HCT116 (cell line): Measurements from ENCODE around the gene ADGRD1.

ENCODE experiments used
- CTCF ChIP-seq, 3 experiments: fragments of 200-600 bp in 1 of 3; sonication (generic) in 1 of 3; IDR thresholded peaks in 2 of 3; conservative IDR thresholded peaks in 1 of 3; 2 replicates each; pipeline ENCODE4 v1.5.1; 2012 to 2017; ENCODE audit warnings: low read depth in 2 of 3, low read length in 2 of 3, antibody characterized with exemption in 1 of 3, borderline replicate concordance in 1 of 3, control low read depth in 1 of 3, mild to moderate bottlenecking in 1 of 3, mixed read lengths in 1 of 3, mixed run types in 1 of 3, moderate library complexity in 1 of 3; ENCODE audit not compliant: insufficient read depth in 1 of 3
- EZH2 ChIP-seq: fragments of 200-600 bp; sonication (generic); IDR thresholded peaks from 2 replicates; pipeline ENCODE4 v1.6.1; 2017; ENCODE audit warnings: antibody characterized with exemption, mixed run types
- POLR2A ChIP-seq: IDR thresholded peaks from 2 replicates; pipeline ENCODE4 v1.7.0; 2011; ENCODE audit warnings: borderline replicate concordance; ENCODE audit not compliant: insufficient read depth, insufficient read length; ENCODE audit errors: extremely low read depth
- SIN3A ChIP-seq: IDR thresholded peaks from 2 replicates; pipeline ENCODE4 v1.6.1; 2012; ENCODE audit warnings: low read depth
- ZFX ChIP-seq: fragments of 450-650 bp; IDR thresholded peaks from 2 replicates; pipeline ENCODE4 v1.6.1; 2017

- TF ChIP-seq SIN3A (no peak), CTCF (IDR thresholded peaks at IDR 0.05 in 2 of 3, conservative IDR thresholded peaks at IDR 0.05 in 1 of 3; ENCODE audit: borderline replicate concordance in 1 of 3, insufficient read depth in 1 of 3, low read depth in 2 of 3, low read length in 2 of 3) (no peak), ZFX (no peak), EZH2 (no peak), POLR2A (no peak)
These were observed 5.9 kb downstream of the ADGRD1 start for GRCh38 chr12:130959632-130960031.
